PC-3 (cell line): Measurements from ENCODE around the gene FER1L5. TPM values are rescaled to one million over a fixed set of nuclear protein-coding genes. Genes with fewer than 3 reads are reported as not detected.

ENCODE experiments used
- ATAC-seq: fragments of 200-7000 bp; cut with Tn5 transposase; 2 replicates; pipeline ENCODE4 v1.9.1; 2020; ENCODE audit warnings: mild to moderate bottlenecking, moderate library complexity
- BruUV-seq: library from RNA; stranded (reverse); fragments of 400-500 nt; replicated peaks from 2 replicates; lab custom pipeline; 2021; lab: Mats Ljungman, UMichigan
- CTCF ChIA-PET: fragments of 300-600 bp; sonication (Branson Sonifier 250); formaldehyde crosslinking; loops from one replicate; lab custom pipeline; 2022; ENCODE audit warnings: antibody characterized with exemption; lab: Charles Lee
- POLR2A ChIA-PET: fragments of 300-600 bp; sonication (Branson Sonifier 250); formaldehyde crosslinking; loops from one replicate; lab custom pipeline; 2022; ENCODE audit warnings: antibody characterized with exemption; ENCODE audit not compliant: unreplicated experiment; lab: Charles Lee
- DNase-seq: peaks from one replicate; pipeline ENCODE4 v3.0.0-alpha.2; 2015
- H2AFZ ChIP-seq: fragments of 300-600 bp; sonication (generic); 2 replicates; pipeline ENCODE4 v1.6.0; 2016; ENCODE audit warnings: antibody characterized with exemption, low read length
- H3F3A ChIP-seq: fragments of 300-600 bp; sonication (generic); one replicate; pipeline ENCODE4 v1.6.0; 2017; ENCODE audit warnings: antibody characterized with exemption, low read length, control low read depth, mild to moderate bottlenecking; ENCODE audit not compliant: unreplicated experiment
- H3K27ac ChIP-seq: fragments of 300-600 bp; sonication (generic); 2 replicates; pipeline ENCODE4 v1.5.1; 2016; ENCODE audit warnings: mild to moderate bottlenecking, low read length
- H3K27me3 ChIP-seq: fragments of 300-600 bp; sonication (generic); 2 replicates; pipeline ENCODE4 v1.6.1; 2016; ENCODE audit warnings: low read length, mixed read lengths
- H3K36me3 ChIP-seq: fragments of 300-600 bp; sonication (generic); 2 replicates; pipeline ENCODE4 v1.6.1; 2016; ENCODE audit warnings: low read depth, mixed run types, low read length, mixed read lengths
- H3K4me1 ChIP-seq: fragments of 300-600 bp; sonication (generic); 2 replicates; pipeline ENCODE4 v1.5.1; 2016; ENCODE audit warnings: low read length; ENCODE audit not compliant: insufficient read depth
- H3K4me2 ChIP-seq: fragments of 300-600 bp; sonication (generic); 2 replicates; pipeline ENCODE4 v1.6.0; 2016; ENCODE audit warnings: low read length
- H3K4me3 ChIP-seq: fragments of 300-600 bp; sonication (generic); 2 replicates; pipeline ENCODE4 v1.5.1; 2016; ENCODE audit warnings: mild to moderate bottlenecking, low read length, mixed read lengths
- H3K79me2 ChIP-seq: fragments of 300-600 bp; sonication (generic); 2 replicates; pipeline ENCODE4 v1.6.1; 2017; ENCODE audit warnings: low read length, mixed read lengths
- H3K9ac ChIP-seq: fragments of 300-600 bp; sonication (generic); 2 replicates; pipeline ENCODE4 v1.6.0; 2016; ENCODE audit warnings: mild to moderate bottlenecking, low read length
- H3K9me2 ChIP-seq: fragments of 300-600 bp; sonication (generic); replicated peaks from 2 replicates; pipeline ENCODE4 v1.6.1; 2016; ENCODE audit warnings: mixed run types, low read length, mixed read lengths
- H3K9me3 ChIP-seq: fragments of 300-600 bp; sonication (generic); 2 replicates; pipeline ENCODE4 v1.6.1; 2016; ENCODE audit warnings: low read length, mixed read lengths
- H4K20me1 ChIP-seq: fragments of 300-600 bp; sonication (generic); 2 replicates; pipeline ENCODE4 v1.6.1; 2016; ENCODE audit warnings: low read length, mixed read lengths
- EZH2 ChIP-seq: fragments of 300-600 bp; sonication (generic); IDR thresholded peaks from one replicate; pipeline ENCODE4 v1.6.1; 2017; ENCODE audit warnings: antibody characterized with exemption, mild to moderate bottlenecking, low read length; ENCODE audit not compliant: unreplicated experiment
- EZH2phosphoT487 ChIP-seq: fragments of 300-600 bp; sonication (generic); IDR thresholded peaks from 2 replicates; pipeline ENCODE4 v1.6.1; 2018; ENCODE audit warnings: mild to moderate bottlenecking, antibody characterized with exemption, low read length, borderline replicate concordance
- intact Hi-C: fragments of 100-400 bp; cut with micrococcal nuclease; formaldehyde crosslinking; loops from 2 replicates; pipeline ENCODE4 v1.9.0; 2023
- total RNA-seq: library from RNA; depleted of rRNA; stranded (reverse); fragments of >200 nt; gene quantifications from 2 replicates; pipeline ENCODE4 v1.2.3, GENCODE V29; 2014
- TF ChIP-seq, protein P1 (sequence below): fragments of 300-600 bp; sonication (generic); conservative IDR thresholded peaks from 2 replicates; pipeline ENCODE4 v1.5.1; 2017; ENCODE audit warnings: antibody characterized with exemption, low read depth, mild to moderate bottlenecking, low read length

FER1L5 gene
- total RNA-seq, 1 experiment from 2014 or later = not detected

DNA sequence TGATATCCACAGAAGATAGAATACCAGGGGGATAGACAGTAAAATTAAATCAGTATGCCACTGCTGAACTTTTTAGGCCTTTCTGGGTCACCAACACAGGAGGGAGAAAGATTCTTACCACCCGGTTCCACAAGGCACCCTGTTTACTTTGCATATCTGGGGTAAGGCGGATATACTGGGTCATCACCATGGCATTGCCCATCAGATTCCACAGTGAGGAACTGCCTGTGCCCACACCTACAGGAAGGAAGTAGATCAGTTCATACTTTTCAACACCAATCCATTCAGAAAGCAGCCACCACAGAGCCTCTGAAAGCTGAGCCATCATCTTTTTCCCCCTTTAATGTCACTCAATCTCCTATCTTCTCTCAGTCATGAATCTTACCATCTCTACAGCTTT lies 95.3 kb downstream of the FER1L5 start:
- ChIA-PET CTCF (no interaction called here), POLR2A (no interaction called here)
- H3K27ac ChIP-seq = no peak overlapping the region
- H4K20me1 ChIP-seq = no peaks in the 10 kb centered on the region
- peaks cover 12% of the 10 kb centered on the region; the same call in 1 of the 2 replicates for H3K36me3 ChIP-seq
- H3K9me3 ChIP-seq = no peaks in the 10 kb centered on the region
- no peak for DNase-seq
- H3K79me2 ChIP-seq = peaks cover 27% of the 10 kb centered on the region
- no peaks in the 10 kb centered on the region for H3K9me2 ChIP-seq
- no peaks in the 10 kb centered on the region for H3K27me3 ChIP-seq
- peak overlapping the region; percentile 7; the same call in 1 of the 2 replicates for H3K4me3 ChIP-seq
- H3K4me1 ChIP-seq = peaks cover 17% of the 10 kb centered on the region; the same call in 1 of the 2 replicates
- no peak for ATAC-seq
- H3K4me2 ChIP-seq = peak overlapping the region; percentile 13; the same call in 1 of the 2 replicates
- TF ChIP-seq, protein P1, sequence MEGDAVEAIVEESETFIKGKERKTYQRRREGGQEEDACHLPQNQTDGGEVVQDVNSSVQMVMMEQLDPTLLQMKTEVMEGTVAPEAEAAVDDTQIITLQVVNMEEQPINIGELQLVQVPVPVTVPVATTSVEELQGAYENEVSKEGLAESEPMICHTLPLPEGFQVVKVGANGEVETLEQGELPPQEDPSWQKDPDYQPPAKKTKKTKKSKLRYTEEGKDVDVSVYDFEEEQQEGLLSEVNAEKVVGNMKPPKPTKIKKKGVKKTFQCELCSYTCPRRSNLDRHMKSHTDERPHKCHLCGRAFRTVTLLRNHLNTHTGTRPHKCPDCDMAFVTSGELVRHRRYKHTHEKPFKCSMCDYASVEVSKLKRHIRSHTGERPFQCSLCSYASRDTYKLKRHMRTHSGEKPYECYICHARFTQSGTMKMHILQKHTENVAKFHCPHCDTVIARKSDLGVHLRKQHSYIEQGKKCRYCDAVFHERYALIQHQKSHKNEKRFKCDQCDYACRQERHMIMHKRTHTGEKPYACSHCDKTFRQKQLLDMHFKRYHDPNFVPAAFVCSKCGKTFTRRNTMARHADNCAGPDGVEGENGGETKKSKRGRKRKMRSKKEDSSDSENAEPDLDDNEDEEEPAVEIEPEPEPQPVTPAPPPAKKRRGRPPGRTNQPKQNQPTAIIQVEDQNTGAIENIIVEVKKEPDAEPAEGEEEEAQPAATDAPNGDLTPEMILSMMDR = no peak
- TF ChIP-seq EZH2phosphoT487 = no peak
- TF ChIP-seq EZH2 = no peak
- no peaks in the 10 kb centered on the region for H3F3A ChIP-seq
- intact Hi-C loops = no loop called here
- BruUV-seq = no TSS peak
- no peak overlapping the region for H3K9ac ChIP-seq
- H2AFZ ChIP-seq = no peak overlapping the region

DNA sequence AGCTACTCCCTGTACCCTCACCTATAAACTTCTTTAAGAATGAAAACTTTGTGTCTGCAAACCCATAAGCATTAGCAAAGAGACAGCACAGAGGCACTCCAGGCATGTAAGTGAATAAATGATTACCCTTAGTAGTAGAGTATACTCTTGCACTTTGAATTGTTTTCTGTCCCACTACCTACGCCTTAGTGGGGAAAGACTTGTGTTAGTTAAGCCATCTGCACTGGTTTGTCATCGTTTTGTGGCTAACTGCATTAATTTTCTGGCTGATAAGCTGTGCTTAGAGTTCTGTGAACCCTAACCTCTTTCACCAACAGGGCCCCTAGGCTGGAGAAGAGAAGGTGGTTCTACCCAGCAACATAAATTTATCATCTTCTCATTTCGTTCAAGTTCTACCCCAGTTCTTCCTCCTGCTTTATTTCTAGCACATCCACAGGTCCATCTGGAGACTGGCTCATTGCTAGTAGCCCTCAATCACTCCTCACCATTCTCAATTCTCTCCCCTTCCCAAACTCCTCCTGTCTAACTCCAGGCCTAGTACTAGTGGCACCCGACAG lies 96.6 kb downstream of the FER1L5 start:
- peak overlapping the region; percentile 79 for H3K4me3 ChIP-seq
- intact Hi-C loops = no loop called here
- peaks cover 27% of the 10 kb centered on the region for H3K79me2 ChIP-seq
- peaks cover under 1% of the 10 kb centered on the region; the same call in 1 of the 2 replicates for H3K36me3 ChIP-seq
- H3K4me2 ChIP-seq = peak overlapping the region; percentile 86
- peaks cover 17% of the 10 kb centered on the region; the same call in 1 of the 2 replicates for H3K4me1 ChIP-seq
- TF ChIP-seq, protein P1 = no peak
- TF ChIP-seq EZH2 = no peak
- no peak for TF ChIP-seq EZH2phosphoT487
- H3K27ac ChIP-seq = no peak overlapping the region
- peak overlapping the region; percentile 74 for H3K9ac ChIP-seq
- no peaks in the 10 kb centered on the region for H3F3A ChIP-seq
- no peaks in the 10 kb centered on the region for H3K9me2 ChIP-seq
- CTCF ChIA-PET = no interaction called here
- BruUV-seq = TSS peak; percentile 67
- ATAC-seq (no peak), DNase-seq (no peak)
- no peaks in the 10 kb centered on the region for H3K27me3 ChIP-seq
- H2AFZ ChIP-seq = peak overlapping the region; percentile 76
- no peaks in the 10 kb centered on the region for H3K9me3 ChIP-seq
- POLR2A ChIA-PET = no interaction called here
- H4K20me1 ChIP-seq = no peaks in the 10 kb centered on the region
